Stimulated activated CD4-positive, alpha-beta T cell treated with anti-CD3 and anti-CD28 coated beads, Interleukin-15, amount 100 ng/mL, for 1 hour (primary cell): ENCODE results near the gene IQSEC2.

Experiments used
- DNase-seq, 2 donors: peaks; one replicate each; pipeline ENCODE4 v3.0.0-alpha.2; 2020; ENCODE audit warnings: low read depth in 1 of 2, low spot score in 1 of 2

IQSEC2 gene

DNA sequence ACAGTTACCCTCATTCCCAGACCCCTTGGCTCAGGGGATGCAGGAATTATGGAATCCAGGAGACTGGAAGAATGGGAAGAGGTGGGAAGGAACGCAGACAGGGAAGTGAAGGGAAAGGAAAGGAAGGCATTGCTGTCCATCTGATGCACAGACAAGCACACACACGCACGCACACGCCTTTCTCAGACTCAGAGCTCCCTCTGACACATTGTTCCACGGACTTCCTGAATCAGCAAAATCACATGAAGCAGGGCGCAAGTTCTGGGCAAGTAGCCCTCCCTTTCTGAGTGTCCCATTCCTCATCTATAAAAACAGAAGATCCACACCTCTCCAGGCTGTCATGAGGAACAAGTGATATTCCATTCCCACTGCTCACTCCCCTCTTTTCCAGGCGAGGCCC is 13.2 kb downstream of the IQSEC2 start:
- no peak for DNase-seq

- DNase-seq = no peak
Measured at GRCh38 chrX:53266914-53267313, 14.5 kb downstream of the IQSEC2 start.

DNA sequence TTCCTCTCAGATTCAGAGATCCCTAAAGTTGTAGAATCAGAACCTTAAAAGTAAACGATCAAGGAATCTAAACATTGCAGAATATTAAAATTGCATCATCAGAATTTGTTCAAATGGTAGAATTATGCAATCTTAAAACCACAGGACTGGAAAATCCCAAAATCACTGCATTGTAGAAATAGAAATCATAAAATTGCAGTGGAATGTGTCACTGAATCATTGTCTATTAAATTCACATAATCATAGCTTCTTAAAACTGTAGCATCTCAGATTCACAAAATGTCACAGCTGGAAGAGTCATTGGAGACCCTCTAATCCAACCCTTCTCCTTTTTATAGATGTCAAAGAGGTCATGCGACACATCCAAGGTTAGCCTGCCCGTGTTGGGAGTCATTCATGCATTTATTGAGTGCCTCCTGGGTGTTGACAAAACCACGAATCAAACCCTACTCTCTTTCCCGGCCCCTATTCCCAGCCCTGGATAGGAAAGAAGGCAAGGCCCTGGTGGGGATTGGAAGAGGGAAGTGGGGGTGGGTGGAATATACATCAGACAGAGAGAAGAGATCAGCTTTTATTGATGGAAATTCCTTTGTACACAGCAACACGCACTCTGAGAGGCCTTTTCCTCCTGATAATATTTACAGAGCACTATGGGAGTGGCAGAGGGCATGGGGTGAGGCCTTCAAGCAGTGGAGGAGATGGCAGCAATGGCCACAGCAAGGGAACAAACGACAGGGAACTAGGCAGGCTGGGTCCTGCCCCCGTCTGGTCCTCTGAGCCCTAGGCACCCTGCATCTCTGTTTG is 15.4 kb downstream of the IQSEC2 start:
- no peak for DNase-seq

DNA sequence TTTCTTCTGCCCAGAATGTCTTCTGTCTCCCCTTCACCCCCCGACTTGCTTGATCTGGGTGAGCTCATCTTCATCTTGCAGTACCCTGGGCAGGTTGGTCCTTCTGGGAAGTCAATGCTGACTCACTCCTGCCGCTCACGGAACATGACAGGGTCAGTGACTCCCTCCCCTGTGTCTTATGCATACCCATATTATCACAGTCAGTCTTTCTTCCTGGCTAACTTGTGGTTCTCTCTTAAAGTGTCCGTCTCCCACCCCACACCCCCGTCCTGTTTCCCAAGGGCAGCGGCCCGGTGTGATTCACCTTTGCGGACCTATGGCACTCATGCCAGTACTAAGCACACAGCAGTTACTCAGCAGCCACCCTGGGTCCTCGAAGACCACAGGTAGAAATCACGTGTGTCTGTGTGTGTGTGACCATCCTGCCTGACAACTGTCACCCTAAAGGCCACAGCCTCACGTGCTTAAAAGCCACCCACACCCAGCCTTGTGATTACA is 17.7 kb downstream of the IQSEC2 start:
- no peak for DNase-seq

DNA sequence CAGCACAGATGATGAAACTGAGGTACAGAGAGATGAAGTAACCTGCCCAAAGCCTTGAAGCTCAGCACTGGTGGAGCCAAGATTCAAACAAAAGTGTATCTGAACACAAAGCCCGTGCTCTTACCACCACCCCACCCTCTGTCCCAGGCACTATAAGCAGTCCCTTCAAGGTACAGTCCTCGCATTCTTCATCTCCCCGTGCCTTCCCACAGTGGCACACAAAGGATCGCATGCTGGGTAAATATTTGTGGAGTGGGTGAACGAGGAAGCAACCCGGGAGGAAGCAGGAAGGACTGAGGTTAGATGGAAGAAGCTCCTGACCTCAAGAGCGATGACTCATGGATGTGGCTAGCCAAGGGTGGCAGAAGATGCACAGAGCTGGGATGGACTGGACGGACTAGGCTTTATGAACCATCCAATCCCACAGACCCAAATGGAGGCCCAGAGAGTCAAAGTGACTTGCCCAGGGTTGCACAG is 18.4 kb downstream of the IQSEC2 start:
- no peak for DNase-seq

DNA sequence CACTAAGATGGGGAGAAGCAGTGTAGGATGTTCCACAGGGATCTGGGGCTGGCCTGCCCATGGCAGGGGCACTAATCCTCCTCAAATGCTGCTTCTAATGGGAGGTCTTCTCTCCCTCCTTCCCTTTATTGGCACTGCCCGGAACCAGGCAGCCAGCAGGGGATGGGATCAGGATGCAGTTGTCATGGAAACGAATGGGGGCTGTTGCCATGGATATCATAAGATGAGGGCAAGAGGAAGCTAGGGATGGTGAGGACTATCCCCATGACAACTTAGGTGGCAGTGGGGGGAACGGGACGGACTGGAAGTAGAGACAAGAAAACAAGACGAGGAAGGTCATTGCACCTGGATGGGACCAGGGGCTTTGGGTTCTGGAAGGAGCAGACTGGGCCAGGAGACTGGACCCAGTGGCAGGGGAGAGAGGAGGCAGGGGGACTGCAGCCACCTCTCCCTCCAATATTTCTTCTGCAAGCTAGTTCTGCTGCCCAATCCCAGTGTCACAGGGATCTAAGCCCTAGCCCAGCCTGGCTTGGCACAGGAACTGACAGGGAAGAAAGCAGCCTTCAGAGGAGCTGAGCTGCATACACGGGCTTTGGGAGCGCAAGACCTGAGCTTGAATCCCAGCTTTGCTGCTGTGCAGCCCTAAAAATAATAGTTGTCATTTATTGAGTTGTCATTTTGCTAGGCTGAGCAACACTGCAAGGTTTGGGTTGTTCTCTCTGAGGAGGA is 19.0 kb downstream of the IQSEC2 start:
- DNase-seq = no peak

DNA sequence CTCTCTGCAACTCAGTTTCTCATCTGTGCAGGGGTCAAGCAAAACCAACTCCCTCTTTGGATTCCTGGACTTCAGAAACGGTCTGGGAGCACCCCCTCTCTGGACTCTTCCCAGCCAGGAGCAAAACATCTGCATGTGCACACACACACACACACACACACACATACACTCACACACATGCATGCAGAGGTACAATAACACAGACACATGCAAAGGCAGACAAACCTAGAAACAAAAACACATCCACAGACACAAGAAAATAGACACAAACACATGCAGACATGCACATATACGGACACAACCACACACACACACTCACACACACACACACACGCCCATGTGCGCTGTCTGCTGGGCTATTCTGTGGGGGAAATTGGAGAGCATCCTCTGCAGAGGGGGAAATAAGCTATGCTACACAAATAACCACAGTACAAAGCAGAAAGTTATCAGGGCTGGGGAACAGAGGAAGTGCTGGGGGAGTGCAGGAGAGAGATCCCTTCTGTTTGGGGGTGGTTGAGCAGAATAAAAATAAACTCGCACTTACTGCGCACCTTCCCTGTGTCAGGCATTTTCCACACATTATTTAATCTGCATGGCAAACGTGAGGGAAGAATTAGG is 19.9 kb downstream of the IQSEC2 start:
- DNase-seq = no peak

GRCh38 chrX:53260836-53261235 is 20.5 kb downstream of the IQSEC2 start:
- no peak for DNase-seq

DNA sequence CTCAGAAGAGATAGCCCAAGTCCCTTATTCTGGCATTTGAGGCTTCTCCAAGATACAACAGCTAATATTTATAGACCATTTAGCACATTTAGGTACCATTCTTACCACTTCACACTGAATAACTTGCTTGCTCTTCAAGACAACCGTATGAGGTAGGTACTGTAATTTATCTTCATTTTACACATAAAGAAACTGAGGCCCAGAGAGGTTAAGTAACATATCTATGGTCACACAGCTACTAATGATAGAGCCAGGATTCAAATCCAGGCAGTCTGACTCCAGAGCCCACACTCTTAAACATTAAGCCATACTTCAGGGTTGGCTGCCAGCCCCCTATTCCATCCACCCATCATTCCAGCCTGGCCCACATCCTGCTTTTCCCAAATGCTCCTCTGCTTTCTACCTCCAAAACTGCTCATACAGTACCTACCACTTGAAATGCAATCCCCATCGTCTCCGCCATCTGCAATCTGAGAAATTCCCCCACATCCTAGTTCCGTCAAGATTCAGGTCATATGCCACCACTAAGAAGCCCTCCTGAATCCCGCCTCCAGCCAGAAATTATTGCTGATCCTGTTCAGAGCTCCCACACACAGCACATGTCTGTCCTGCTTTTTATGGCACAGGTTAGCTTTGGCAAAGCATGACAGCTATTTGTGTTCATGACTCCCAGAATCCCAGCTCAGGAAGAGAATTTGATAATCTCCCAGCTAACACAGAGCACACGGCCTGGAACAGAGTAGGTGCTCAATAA is 23.5 kb downstream of the IQSEC2 start:
- no peak for DNase-seq

DNA sequence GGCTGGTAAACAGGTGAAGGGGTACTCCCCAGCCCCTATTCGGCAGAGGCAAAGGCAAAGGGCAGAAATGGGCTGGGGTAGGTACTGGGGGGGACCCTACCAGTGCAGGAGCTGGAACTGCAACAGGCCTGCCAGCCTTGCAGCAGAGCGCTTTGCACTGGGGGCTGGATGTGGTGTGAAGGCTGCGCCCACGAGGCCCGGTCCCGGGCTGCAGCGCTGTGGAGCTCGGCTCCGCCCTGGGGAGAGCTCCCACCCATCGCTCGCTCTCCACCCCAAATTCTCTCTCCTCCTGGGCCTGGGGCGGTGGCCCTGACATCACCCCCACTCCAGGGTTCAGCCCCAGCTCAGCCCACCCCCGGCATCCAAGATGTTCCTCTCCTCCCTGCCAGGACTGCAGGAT is 24.2 kb downstream of the IQSEC2 start:
- no peak for DNase-seq

DNA sequence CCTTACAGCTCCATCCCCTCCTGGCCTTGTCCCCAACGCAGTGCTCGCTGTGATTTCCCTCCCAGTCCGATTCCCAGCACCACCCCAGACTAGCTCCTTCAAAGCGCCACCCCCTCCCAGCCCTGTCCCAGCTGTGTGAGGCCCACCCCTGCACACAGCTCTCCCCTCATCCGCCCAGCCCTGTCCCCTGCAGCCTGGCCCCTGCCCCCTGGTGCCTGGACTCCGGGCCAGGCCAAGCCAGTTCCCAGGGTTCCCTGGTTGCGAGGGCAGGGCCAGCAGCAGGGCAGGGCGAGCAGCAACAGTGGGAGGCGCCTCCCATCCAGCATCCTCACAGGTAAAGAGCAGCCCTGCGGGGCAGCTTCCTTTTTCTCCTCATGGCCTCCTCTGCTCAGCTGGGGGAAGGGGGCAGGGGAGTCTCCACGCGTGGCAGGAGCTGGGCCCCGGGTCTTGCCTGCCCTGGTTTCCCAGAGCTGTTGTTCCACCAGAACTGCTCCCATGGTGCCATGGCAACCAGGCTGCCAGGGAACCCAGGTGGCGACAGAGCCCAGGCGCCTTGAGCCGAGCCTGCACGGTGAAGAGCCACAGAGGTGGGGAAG is 24.8 kb downstream of the IQSEC2 start:
- DNase-seq = no peak

GRCh38 chrX:53255738-53256191 is 25.6 kb downstream of the IQSEC2 start:
- DNase-seq = no peak

GRCh38 chrX:53254570-53255461 is 26.6 kb downstream of the IQSEC2 start:
- no peak for DNase-seq

DNA sequence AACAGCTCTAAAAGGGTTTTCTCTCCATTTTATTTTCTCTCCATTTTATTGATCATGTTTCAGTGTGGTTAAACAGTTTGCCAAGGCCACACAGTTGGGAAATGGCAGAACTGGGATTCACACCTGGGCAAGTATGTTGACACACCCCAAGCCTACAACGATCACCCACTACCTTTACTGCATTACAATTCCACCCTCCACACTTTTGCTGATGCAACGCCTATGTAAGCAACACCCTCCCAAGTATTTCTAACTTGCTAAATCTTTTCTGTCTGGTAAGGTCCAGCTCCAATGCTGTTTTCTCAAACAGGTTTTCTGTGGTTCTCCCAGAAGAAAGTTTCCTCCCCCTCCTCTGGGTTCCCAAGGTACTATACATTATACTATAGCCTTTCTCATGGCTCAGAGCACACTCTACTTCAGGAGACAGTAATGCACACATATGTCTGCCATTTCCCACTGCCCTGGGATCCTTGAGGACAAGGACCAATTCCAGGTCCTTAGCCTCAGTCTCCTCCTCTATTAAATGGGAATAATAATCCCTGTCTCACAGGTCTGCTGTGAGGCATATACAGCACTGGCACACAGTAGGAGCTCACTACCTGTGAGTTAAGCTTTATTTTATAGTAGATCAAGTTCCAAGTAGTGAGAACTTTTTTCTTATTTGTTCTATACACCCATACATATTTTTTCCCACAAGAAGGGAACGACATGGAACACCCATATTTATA is 27.9 kb downstream of the IQSEC2 start:
- no peak for DNase-seq

DNA sequence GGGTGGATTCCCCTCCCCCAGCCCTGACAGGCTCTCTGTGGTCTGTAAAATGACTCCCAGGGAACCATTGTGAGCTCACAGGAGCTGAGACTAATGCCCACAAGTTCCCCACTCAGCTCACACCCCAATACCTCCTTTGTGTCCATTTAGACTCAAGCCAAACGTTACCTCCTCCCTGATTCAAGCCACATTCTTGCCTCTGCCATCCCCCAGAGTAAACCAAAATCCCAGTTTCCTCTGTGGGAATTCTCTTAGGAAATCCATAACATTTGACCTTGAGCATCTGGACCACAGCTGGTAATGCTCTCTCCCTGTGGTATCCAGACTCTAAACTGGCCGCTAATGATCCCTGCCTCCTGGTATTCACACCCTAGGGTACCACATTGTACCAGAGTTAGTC is 30.1 kb downstream of the IQSEC2 start:
- no peak for DNase-seq

GRCh38 chrX:53250556-53250955 is 30.8 kb downstream of the IQSEC2 start:
- DNase-seq = no peak

DNA sequence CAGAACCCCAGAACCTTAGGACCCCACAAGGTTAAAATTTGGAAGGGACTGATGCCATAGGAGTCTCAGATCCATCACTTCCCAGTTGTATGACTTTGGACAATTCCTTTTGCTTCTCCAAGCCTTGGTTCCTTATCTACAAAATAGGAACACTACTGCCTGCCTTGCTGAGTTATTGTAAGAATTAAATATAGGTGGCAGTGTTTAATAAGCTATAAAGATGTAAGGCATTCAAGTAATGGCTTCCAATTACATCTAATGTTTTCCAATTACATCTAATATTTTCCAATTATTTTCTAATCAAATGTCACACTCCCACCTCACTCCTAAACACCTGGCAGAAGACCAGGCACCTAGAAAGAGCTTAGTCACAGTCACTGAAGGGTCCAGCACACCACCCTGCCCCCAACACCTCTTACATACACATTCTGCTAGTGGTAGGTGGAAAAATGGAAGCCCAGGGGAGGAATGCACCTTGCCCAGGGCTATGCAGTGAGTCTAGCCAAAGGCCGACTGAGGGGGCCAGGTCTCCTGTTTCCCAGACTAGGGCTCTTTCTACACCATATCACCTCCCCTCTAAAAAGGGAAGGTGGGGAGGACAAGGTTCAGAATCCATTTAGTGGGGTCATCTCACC is 31.9 kb downstream of the IQSEC2 start:
- DNase-seq = no peak

- no peak for DNase-seq
Measured at GRCh38 chrX:53247928-53248327, 33.5 kb downstream of the IQSEC2 start.

DNA sequence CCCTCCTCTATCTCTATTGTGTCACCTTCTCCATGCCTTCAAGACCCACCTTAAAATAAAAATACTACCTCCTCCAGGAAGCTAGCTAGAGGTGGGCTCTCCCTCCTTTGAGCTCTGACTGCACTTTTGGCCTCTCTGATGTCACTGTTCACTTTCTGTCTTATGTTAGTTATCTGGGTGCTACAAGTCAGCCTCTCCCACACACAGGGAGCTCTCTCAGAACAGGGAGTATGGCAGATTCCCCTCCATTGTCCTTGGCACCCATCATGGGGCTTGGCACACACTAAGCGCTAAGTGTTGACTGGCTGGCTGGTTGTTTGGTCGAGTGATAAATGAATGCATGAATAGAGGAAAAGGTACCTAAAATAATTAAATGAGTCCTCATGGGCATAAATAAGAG is 35.2 kb downstream of the IQSEC2 start:
- no peak for DNase-seq
